SK-N-SH (cell line): ENCODE data around the gene IGFBPL1. TPM values are rescaled to one million over a fixed set of nuclear protein-coding genes. Genes with fewer than 3 reads are reported as not detected.

Source experiments
- CTCF ChIA-PET: fragments of 300-600, 350-600 bp; formaldehyde crosslinking; extraction: SDS; loops from one replicate; lab custom pipeline; 2021; lab: Yijun Ruan, JAX
- POLR2A ChIA-PET: fragments of 350-600 bp; sonication (Branson Sonifier 250); formaldehyde crosslinking; extraction: SDS; loops from one replicate; lab custom pipeline; 2020; ENCODE audit warnings: antibody characterized with exemption, inconsistent platforms; lab: Yijun Ruan, JAX
- DNase-seq: peaks from one replicate; pipeline ENCODE4 v3.0.0; 2012
- H2AFZ ChIP-seq: fragments of 200-600 bp; sonication (generic); 2 replicates; pipeline ENCODE4 v1.8.1; 2016; ENCODE audit warnings: antibody characterized with exemption, mild to moderate bottlenecking, low read depth
- H3F3A ChIP-seq: fragments of 200-600 bp; sonication (generic); replicated peaks from 2 replicates; pipeline ENCODE3; 2016; ENCODE audit warnings: antibody characterized with exemption, mild to moderate bottlenecking; ENCODE audit not compliant: insufficient read depth
- H3K27ac ChIP-seq, 2 experiments: fragments of 200-500 bp in 1 of 2; fragments of 200-600 bp in 1 of 2; sonication (Bioruptor generic) in 1 of 2; sonication (generic), shearing (Covaris generic) in 1 of 2; 2 replicates each; pipeline versions ENCODE4 v1.5.1 to v1.6.1; 2014 to 2016; ENCODE audit warnings: low read depth in 2 of 2, inconsistent platforms in 1 of 2, low read length in 1 of 2, mild to moderate bottlenecking in 1 of 2, mixed read lengths in 1 of 2
- H3K27me3 ChIP-seq: fragments of 200-600 bp; sonication (generic), shearing (Covaris generic); 2 replicates; pipeline ENCODE4 v1.6.1; 2016; ENCODE audit warnings: mixed run types; ENCODE audit not compliant: insufficient read depth
- H3K36me3 ChIP-seq, 2 experiments: fragments of 200-500 bp in 1 of 2; fragments of 200-600 bp in 1 of 2; sonication (Bioruptor generic) in 1 of 2; sonication (generic) in 1 of 2; replicated peaks in 1 of 2; 2 replicates each; pipeline versions ENCODE3 to v1.5.1; 2014 to 2016; ENCODE audit warnings: low read length in 1 of 2, mild to moderate bottlenecking in 1 of 2; ENCODE audit not compliant: insufficient read depth in 2 of 2, control insufficient read depth in 1 of 2
- H3K4me1 ChIP-seq, 2 experiments: fragments of 200-500 bp in 1 of 2; fragments of 200-600 bp in 1 of 2; sonication (Bioruptor generic) in 1 of 2; sonication (generic), shearing (Covaris generic) in 1 of 2; 2 replicates each; pipeline versions ENCODE4 v1.5.1 to v1.6.1; 2014 to 2016; ENCODE audit warnings: low read depth in 1 of 2, low read length in 1 of 2, mixed run types in 1 of 2; ENCODE audit not compliant: insufficient read depth in 2 of 2, control insufficient read depth in 1 of 2
- H3K4me2 ChIP-seq: fragments of 200-600 bp; sonication (generic), shearing (Covaris generic); 2 replicates; pipeline ENCODE4 v1.6.1; 2017; ENCODE audit warnings: mixed run types
- H3K4me3 ChIP-seq, 2 experiments: fragments of 200-500 bp in 1 of 2; fragments of 200-600 bp in 1 of 2; sonication (Bioruptor generic) in 1 of 2; sonication (generic), shearing (Covaris generic) in 1 of 2; 2 replicates each; pipeline versions ENCODE4 v1.5.1 to v1.8.1; 2014 to 2016; ENCODE audit warnings: low read depth in 2 of 2, inconsistent platforms in 1 of 2, low read length in 1 of 2, mild to moderate bottlenecking in 1 of 2, mixed read lengths in 1 of 2, moderate library complexity in 1 of 2
- H3K79me2 ChIP-seq: fragments of 200-600 bp; sonication (generic); 2 replicates; pipeline ENCODE4 v1.8.1; 2017; ENCODE audit warnings: mild to moderate bottlenecking; ENCODE audit not compliant: insufficient read depth
- H3K9ac ChIP-seq: fragments of 200-600 bp; sonication (generic); 2 replicates; pipeline ENCODE4 v1.6.1; 2017; ENCODE audit warnings: mixed run types
- H3K9me2 ChIP-seq: fragments of 200-600 bp; sonication (generic); 2 replicates; pipeline ENCODE4 v1.6.1; 2017; ENCODE audit warnings: mixed run types
- H3K9me3 ChIP-seq: fragments of 200-600 bp; sonication (generic); 2 replicates; pipeline ENCODE4 v1.6.1; 2017; ENCODE audit warnings: mixed run types, mild to moderate bottlenecking, moderate library complexity
- H4K20me1 ChIP-seq: fragments of 200-600 bp; sonication (generic); 2 replicates; pipeline ENCODE4 v1.6.1; 2017; ENCODE audit warnings: mild to moderate bottlenecking, mixed run types; ENCODE audit not compliant: insufficient read depth
- CHD2 ChIP-seq: fragments of 150-350 bp; IDR thresholded peaks from 2 replicates; pipeline ENCODE4 v1.6.1; 2018; ENCODE audit warnings: low read length; ENCODE audit not compliant: partially characterized antibody
- ELF1 ChIP-seq: IDR thresholded peaks from 2 replicates; pipeline ENCODE4 v1.4.0; 2012
- EP300 ChIP-seq, 2 experiments: IDR thresholded peaks; 2 replicates each; pipeline versions ENCODE4 v1.4.0 to v1.6.1; 2012; ENCODE audit warnings: borderline replicate concordance in 1 of 2, low read depth in 1 of 2, low read length in 1 of 2
- FOXJ3 ChIP-seq: sonication (generic); formaldehyde crosslinking; IDR thresholded peaks from 2 replicates; pipeline ENCODE4 v1.5.1; 2020; ENCODE audit warnings: mild to moderate bottlenecking, missing genetic modification reagents
- NFIC ChIP-seq: IDR thresholded peaks from 2 replicates; pipeline ENCODE4 v1.4.0; 2012; ENCODE audit warnings: borderline replicate concordance
- WGBS: methylation state at CpG from one replicate; pipeline ENCODE4 v1.1.6; 2017; ENCODE audit warnings: low lambda C conversion rate; 5-methylcytosine and 5-hydroxymethylcytosine counted together
- polyA plus RNA-seq, 3 experiments: library from polyadenylated mRNA; depleted of rRNA; stranded (reverse); fragments of >200 nt; gene quantifications; 2 replicates each; pipeline ENCODE4 v1.2.3, GENCODE V29; 2012
- TF ChIP-seq, protein P1 (sequence below): IDR thresholded peaks from 2 replicates; pipeline ENCODE4 v1.6.1; 2012; ENCODE audit warnings: mild to moderate bottlenecking, low read depth, low read length, moderate library complexity
- TF ChIP-seq, protein P2 (sequence below): IDR thresholded peaks from 2 replicates; pipeline ENCODE4 v1.4.0; 2012; ENCODE audit warnings: low read depth, borderline replicate concordance
- TF ChIP-seq, protein P3 (sequence below): IDR thresholded peaks from 2 replicates; pipeline ENCODE4; 2012

Gene IGFBPL1
- polyA plus RNA-seq, 1 of the 3 experiments (the other 2 are of a cell fraction) = 0.41 TPM

DNA sequence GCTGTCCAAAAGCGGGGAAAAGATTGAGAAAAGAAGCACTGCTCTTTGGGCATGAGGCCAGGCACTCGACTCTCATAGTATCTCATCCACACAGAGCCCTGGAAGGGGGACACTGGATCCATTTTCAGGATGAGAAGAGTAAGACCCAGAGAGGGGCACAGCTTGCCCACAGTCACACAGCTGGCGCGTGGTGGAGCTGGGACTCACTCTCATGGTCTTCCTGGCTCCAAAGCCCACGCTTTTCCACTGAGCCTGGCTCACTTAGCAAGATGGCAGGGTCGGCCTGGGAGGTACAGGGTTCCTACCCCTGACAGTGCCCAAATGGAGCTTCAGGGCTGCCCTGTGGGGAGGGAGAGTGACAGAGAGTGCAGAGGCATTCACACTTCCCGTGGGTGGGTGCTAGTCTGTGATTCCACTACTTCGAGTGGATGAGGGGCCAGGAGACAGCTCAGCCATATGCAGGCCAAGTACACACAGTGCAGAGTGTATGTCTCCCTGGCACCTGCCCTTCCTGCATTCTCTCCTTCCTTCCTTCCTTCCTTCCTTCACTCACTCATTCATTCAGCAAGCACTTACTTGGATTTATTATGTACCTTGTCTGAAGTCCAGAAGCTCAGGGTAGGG, 18.3 kb upstream of the IGFBPL1 start (continued):
- TF ChIP-seq, protein P1, sequence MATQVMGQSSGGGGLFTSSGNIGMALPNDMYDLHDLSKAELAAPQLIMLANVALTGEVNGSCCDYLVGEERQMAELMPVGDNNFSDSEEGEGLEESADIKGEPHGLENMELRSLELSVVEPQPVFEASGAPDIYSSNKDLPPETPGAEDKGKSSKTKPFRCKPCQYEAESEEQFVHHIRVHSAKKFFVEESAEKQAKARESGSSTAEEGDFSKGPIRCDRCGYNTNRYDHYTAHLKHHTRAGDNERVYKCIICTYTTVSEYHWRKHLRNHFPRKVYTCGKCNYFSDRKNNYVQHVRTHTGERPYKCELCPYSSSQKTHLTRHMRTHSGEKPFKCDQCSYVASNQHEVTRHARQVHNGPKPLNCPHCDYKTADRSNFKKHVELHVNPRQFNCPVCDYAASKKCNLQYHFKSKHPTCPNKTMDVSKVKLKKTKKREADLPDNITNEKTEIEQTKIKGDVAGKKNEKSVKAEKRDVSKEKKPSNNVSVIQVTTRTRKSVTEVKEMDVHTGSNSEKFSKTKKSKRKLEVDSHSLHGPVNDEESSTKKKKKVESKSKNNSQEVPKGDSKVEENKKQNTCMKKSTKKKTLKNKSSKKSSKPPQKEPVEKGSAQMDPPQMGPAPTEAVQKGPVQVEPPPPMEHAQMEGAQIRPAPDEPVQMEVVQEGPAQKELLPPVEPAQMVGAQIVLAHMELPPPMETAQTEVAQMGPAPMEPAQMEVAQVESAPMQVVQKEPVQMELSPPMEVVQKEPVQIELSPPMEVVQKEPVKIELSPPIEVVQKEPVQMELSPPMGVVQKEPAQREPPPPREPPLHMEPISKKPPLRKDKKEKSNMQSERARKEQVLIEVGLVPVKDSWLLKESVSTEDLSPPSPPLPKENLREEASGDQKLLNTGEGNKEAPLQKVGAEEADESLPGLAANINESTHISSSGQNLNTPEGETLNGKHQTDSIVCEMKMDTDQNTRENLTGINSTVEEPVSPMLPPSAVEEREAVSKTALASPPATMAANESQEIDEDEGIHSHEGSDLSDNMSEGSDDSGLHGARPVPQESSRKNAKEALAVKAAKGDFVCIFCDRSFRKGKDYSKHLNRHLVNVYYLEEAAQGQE = no peak
- TF ChIP-seq FOXJ3 (CRISPR knock-in tag) (no peak), EP300 (IDR thresholded peaks at IDR 0.05; ENCODE audit: borderline replicate concordance in 1 of 2, low read depth in 1 of 2, low read length in 1 of 2) (no peak), ELF1 (no peak)
- TF ChIP-seq, protein P2, sequence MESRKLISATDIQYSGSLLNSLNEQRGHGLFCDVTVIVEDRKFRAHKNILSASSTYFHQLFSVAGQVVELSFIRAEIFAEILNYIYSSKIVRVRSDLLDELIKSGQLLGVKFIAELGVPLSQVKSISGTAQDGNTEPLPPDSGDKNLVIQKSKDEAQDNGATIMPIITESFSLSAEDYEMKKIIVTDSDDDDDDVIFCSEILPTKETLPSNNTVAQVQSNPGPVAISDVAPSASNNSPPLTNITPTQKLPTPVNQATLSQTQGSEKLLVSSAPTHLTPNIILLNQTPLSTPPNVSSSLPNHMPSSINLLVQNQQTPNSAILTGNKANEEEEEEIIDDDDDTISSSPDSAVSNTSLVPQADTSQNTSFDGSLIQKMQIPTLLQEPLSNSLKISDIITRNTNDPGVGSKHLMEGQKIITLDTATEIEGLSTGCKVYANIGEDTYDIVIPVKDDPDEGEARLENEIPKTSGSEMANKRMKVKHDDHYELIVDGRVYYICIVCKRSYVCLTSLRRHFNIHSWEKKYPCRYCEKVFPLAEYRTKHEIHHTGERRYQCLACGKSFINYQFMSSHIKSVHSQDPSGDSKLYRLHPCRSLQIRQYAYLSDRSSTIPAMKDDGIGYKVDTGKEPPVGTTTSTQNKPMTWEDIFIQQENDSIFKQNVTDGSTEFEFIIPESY = no peak
- TF ChIP-seq, protein P3, sequence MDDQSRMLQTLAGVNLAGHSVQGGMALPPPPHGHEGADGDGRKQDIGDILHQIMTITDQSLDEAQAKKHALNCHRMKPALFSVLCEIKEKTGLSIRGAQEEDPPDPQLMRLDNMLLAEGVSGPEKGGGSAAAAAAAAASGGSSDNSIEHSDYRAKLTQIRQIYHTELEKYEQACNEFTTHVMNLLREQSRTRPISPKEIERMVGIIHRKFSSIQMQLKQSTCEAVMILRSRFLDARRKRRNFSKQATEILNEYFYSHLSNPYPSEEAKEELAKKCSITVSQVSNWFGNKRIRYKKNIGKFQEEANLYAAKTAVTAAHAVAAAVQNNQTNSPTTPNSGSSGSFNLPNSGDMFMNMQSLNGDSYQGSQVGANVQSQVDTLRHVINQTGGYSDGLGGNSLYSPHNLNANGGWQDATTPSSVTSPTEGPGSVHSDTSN = no peak

DNA sequence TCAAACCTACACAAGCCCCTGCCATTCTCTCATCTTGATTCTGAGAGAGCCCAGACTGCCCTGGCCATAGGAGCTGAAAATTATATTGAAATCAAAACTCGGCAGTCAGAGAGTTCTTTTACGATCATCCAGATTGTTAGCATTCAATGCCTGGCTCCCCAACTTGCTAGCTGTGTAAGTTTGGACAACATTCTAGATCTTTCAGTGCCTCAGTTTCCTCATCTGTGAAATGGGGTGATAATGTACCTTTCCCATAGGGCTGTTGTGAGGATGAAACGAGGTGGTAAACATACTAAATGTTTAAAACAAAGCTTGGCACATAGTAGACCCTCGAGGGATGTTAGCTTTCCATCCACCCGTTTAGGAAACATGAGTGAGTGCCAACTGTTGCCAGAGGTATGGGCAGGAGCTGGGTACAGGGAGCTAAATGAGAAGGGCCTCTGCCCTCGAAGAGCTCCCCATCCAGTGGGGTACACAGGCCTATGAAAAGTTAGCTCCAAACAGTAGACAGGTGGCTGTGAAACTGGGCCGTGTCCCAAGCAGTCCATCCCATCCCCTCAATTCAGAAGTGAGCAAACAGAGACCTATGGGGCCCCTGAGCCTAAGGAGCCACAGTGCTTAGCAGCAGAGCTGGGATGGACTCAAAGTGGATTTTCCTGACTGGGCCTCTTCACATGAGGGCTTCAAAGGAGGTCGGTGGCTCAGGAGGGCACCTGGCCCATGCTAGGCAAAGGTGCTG, 17.3 kb upstream of the IGFBPL1 start:
- H3K4me1 ChIP-seq = no peaks in the 10 kb centered on the region
- H3K9me2 ChIP-seq = no peaks in the 10 kb centered on the region
- H3K36me3 ChIP-seq = no peaks in the 10 kb centered on the region
- H4K20me1 ChIP-seq = no peaks in the 10 kb centered on the region
- H3K9me3 ChIP-seq = no peaks in the 10 kb centered on the region
- H3K4me3 ChIP-seq = no peak overlapping the region
- no peaks in the 10 kb centered on the region for H3F3A ChIP-seq
- H3K79me2 ChIP-seq = no peaks in the 10 kb centered on the region
- H3K27me3 ChIP-seq = no peaks in the 10 kb centered on the region
- H2AFZ ChIP-seq = no peak overlapping the region
- no peak overlapping the region for H3K27ac ChIP-seq
- 23% methylated on average over 8 of the region's 8 CpGs for WGBS
- no peak overlapping the region for H3K9ac ChIP-seq
- ChIA-PET POLR2A (no interaction called here), CTCF (interaction anchor here (1.2 to 3.8 kb wide), 4 partner anchors 8 to 528 kb away, joined by 3 to 22 read pairs (median 4); no protein-coding TSS in a partner anchor)
- no peak for DNase-seq
- H3K4me2 ChIP-seq = no peak overlapping the region
- TF ChIP-seq CHD2 (no peak), NFIC (no peak)
- TF ChIP-seq, protein P1 = no peak
